Astrocyte (in vitro differentiated cells and primary cell): ENCODE results near the gene ERC1. TPM values are rescaled to one million over a fixed set of nuclear protein-coding genes. Genes with fewer than 3 reads are reported as not detected.
A peak's percentile ranks its signal among the peaks of the same experiment; 100 is the strongest.

Source experiments
- DNase-seq: peaks from one replicate; pipeline ENCODE4 v3.0.0-alpha.2; 2010; ENCODE audit warnings: low read depth
- FAIRE-seq: peaks from 2 replicates; lab custom pipeline; 2011; peaks lifted over from hg19 to GRCh38; lab: Jason Lieb, UNC
- H2AFZ ChIP-seq: 2 replicates; pipeline ENCODE4 v1.6.0; 2012; ENCODE audit warnings: low read depth, low read length, inconsistent platforms
- H3K27ac ChIP-seq: 2 replicates; pipeline ENCODE4 v1.5.1; 2011; ENCODE audit warnings: low read depth, low read length, inconsistent platforms
- H3K27me3 ChIP-seq: 2 replicates; pipeline ENCODE4 v1.6.0; 2011; ENCODE audit warnings: low read length, inconsistent platforms; ENCODE audit not compliant: insufficient read depth
- H3K36me3 ChIP-seq: 2 replicates; pipeline ENCODE4 v1.5.1; 2011; ENCODE audit warnings: low read length, inconsistent platforms; ENCODE audit not compliant: insufficient read depth
- H3K4me1 ChIP-seq: 2 replicates; pipeline ENCODE4 v1.5.1; 2011; ENCODE audit warnings: low read length, inconsistent platforms; ENCODE audit not compliant: insufficient read depth
- H3K4me2 ChIP-seq: 2 replicates; pipeline ENCODE4 v1.6.0; 2012; ENCODE audit warnings: low read length, inconsistent platforms
- H3K4me3 ChIP-seq: 2 replicates; pipeline ENCODE4 v1.5.1; 2011; ENCODE audit warnings: low read depth, mild to moderate bottlenecking, low read length, inconsistent platforms; ENCODE audit not compliant: insufficient read depth
- H3K79me2 ChIP-seq: 2 replicates; pipeline ENCODE4 v1.6.0; 2012; ENCODE audit warnings: mild to moderate bottlenecking, low read length, inconsistent platforms; ENCODE audit not compliant: insufficient read depth
- H3K9ac ChIP-seq: 2 replicates; pipeline ENCODE4 v1.6.0; 2012; ENCODE audit warnings: mild to moderate bottlenecking, low read length, inconsistent platforms
- H3K9me3 ChIP-seq: 2 replicates; pipeline ENCODE4 v1.5.1; 2012; ENCODE audit warnings: low read depth, mild to moderate bottlenecking, low read length, inconsistent platforms; ENCODE audit not compliant: insufficient read depth
- H4K20me1 ChIP-seq: 2 replicates; pipeline ENCODE4 v1.6.0; 2012; ENCODE audit warnings: low read length, inconsistent platforms; ENCODE audit not compliant: insufficient read depth
- H3K27ac Mint-ChIP-seq: one replicate; pipeline ENCODE4 v1.8.0; 2021; ENCODE audit warnings: mild to moderate bottlenecking, mixed read lengths; ENCODE audit not compliant: unreplicated experiment
- H3K27me3 Mint-ChIP-seq: one replicate; pipeline ENCODE4 v1.8.0; 2021; ENCODE audit warnings: low read depth, mixed read lengths; ENCODE audit not compliant: unreplicated experiment
- H3K36me3 Mint-ChIP-seq: one replicate; pipeline ENCODE4 v1.8.0; 2021; ENCODE audit warnings: low read depth, mixed read lengths; ENCODE audit not compliant: unreplicated experiment
- H3K4me1 Mint-ChIP-seq: one replicate; pipeline ENCODE4 v1.8.0; 2021; ENCODE audit warnings: low read depth, mixed read lengths; ENCODE audit not compliant: unreplicated experiment
- H3K4me3 Mint-ChIP-seq: one replicate; pipeline ENCODE4 v1.8.0; 2021; ENCODE audit warnings: mild to moderate bottlenecking, moderate library complexity, mixed read lengths; ENCODE audit not compliant: unreplicated experiment
- H3K9me3 Mint-ChIP-seq: one replicate; pipeline ENCODE4 v1.8.0; 2021; ENCODE audit warnings: mild to moderate bottlenecking, mixed read lengths; ENCODE audit not compliant: unreplicated experiment
- CTCF ChIP-seq: IDR thresholded peaks from 2 replicates; pipeline ENCODE4 v1.5.1; 2011; ENCODE audit warnings: low read depth, mild to moderate bottlenecking, inconsistent platforms, low read length, moderate library complexity; ENCODE audit not compliant: insufficient read depth
- EZH2 ChIP-seq: IDR thresholded peaks from 2 replicates; pipeline ENCODE4 v1.6.1; 2012; ENCODE audit warnings: mild to moderate bottlenecking, low read length, inconsistent platforms; ENCODE audit not compliant: insufficient read depth
- total RNA-seq: library from RNA; stranded (reverse); gene quantifications from 2 replicates; pipeline ENCODE4 v1.2.1, GENCODE V29; 2021

ERC1 gene
- total RNA-seq, 1 donor from 2014 or later, result 67.1 TPM

GRCh38 chr12:1322821-1323220 lies 331.8 kb downstream of the ERC1 start:
- no peak for TF ChIP-seq EZH2
- TF ChIP-seq CTCF, result no peak
- Mint-ChIP-seq H3K9me3 (no peaks in the 10 kb centered on the region), H3K36me3 (peaks cover 4% of the 10 kb centered on the region), H3K27ac (no peak overlapping the region), H3K27me3 (no peaks in the 10 kb centered on the region), H3K4me3 (no peak overlapping the region), H3K4me1 (peaks cover 18% of the 10 kb centered on the region)
- Histone ChIP-seq H3K27me3 (no peaks in the 10 kb centered on the region), H3K9me3 (no peaks in the 10 kb centered on the region), H3K36me3 (no peaks in the 10 kb centered on the region), H3K4me3 (no peak overlapping the region), H3K4me1 (peaks cover 11% of the 10 kb centered on the region), H3K9ac (no peak overlapping the region), H3K27ac (no peak overlapping the region), H3K4me2 (no peak overlapping the region), H2AFZ (no peak overlapping the region), H3K79me2 (no peaks in the 10 kb centered on the region), H4K20me1 (no peaks in the 10 kb centered on the region)
- no peak for FAIRE-seq
- DNase-seq, result no peak

- H3K9me3 ChIP-seq, result no peaks in the 10 kb centered on the region
- no peak overlapping the region for H3K9ac ChIP-seq
- FAIRE-seq, result no peak
- H3K27ac ChIP-seq, result no peak overlapping the region
- H3K27me3 ChIP-seq, result no peaks in the 10 kb centered on the region
- no peaks in the 10 kb centered on the region for H3K79me2 ChIP-seq
- H3K9me3 Mint-ChIP-seq, result no peaks in the 10 kb centered on the region
- no peaks in the 10 kb centered on the region for H3K36me3 ChIP-seq
- no peak overlapping the region for H3K27ac Mint-ChIP-seq
- H4K20me1 ChIP-seq, result no peaks in the 10 kb centered on the region
- H3K36me3 Mint-ChIP-seq, result peaks cover 4% of the 10 kb centered on the region
- no peak for DNase-seq
- peaks cover 9% of the 10 kb centered on the region for H3K4me1 Mint-ChIP-seq
- H3K4me2 ChIP-seq, result no peak overlapping the region
- H2AFZ ChIP-seq, result no peak overlapping the region
- H3K4me3 Mint-ChIP-seq, result no peak overlapping the region
- H3K4me3 ChIP-seq, result no peak overlapping the region
- H3K4me1 ChIP-seq, result peaks cover under 1% of the 10 kb centered on the region
- TF ChIP-seq EZH2 (no peak), CTCF (no peak)
- no peaks in the 10 kb centered on the region for H3K27me3 Mint-ChIP-seq
These were observed 333.1 kb downstream of the ERC1 start for GRCh38 chr12:1324099-1324498.

- Mint-ChIP-seq H3K27ac (no peak overlapping the region), H3K9me3 (no peaks in the 10 kb centered on the region), H3K27me3 (no peaks in the 10 kb centered on the region), H3K4me3 (no peak overlapping the region), H3K36me3 (peaks cover 4% of the 10 kb centered on the region), H3K4me1 (peaks cover 10% of the 10 kb centered on the region)
- TF ChIP-seq CTCF (no peak), EZH2 (no peak)
- Histone ChIP-seq H4K20me1 (no peaks in the 10 kb centered on the region), H3K9me3 (no peaks in the 10 kb centered on the region), H3K4me1 (no peaks in the 10 kb centered on the region), H3K79me2 (no peaks in the 10 kb centered on the region), H3K36me3 (no peaks in the 10 kb centered on the region), H3K4me2 (no peak overlapping the region), H3K27ac (no peak overlapping the region), H2AFZ (no peak overlapping the region), H3K27me3 (no peaks in the 10 kb centered on the region), H3K9ac (no peak overlapping the region), H3K4me3 (no peak overlapping the region)
- FAIRE-seq (peak; percentile 37), DNase-seq (no peak)
These were observed 333.9 kb downstream of the ERC1 start for GRCh38 chr12:1324910-1325309.
